ENCODE results near the gene ENTHD1.

- TF ChIP-seq POLR2A (IDR thresholded peaks at IDR 0.05; ENCODE audit: low read length), result no peak
- no peak for TF ChIP-seq GATA1 (IDR thresholded peaks at IDR 0.05; ENCODE audit: low read depth, low read length)
Measured at GRCh38 chr22:39901565-39902146, 8.1 kb upstream of the ENTHD1 start.
